ENCODE measurements around the gene SCRN2. TPM values are rescaled to one million over a fixed set of nuclear protein-coding genes. Genes with fewer than 3 reads are reported as not detected.

The SCRN2 gene
- total RNA-seq, 1 donor from 2014 or later, result 24.2 TPM

DNA sequence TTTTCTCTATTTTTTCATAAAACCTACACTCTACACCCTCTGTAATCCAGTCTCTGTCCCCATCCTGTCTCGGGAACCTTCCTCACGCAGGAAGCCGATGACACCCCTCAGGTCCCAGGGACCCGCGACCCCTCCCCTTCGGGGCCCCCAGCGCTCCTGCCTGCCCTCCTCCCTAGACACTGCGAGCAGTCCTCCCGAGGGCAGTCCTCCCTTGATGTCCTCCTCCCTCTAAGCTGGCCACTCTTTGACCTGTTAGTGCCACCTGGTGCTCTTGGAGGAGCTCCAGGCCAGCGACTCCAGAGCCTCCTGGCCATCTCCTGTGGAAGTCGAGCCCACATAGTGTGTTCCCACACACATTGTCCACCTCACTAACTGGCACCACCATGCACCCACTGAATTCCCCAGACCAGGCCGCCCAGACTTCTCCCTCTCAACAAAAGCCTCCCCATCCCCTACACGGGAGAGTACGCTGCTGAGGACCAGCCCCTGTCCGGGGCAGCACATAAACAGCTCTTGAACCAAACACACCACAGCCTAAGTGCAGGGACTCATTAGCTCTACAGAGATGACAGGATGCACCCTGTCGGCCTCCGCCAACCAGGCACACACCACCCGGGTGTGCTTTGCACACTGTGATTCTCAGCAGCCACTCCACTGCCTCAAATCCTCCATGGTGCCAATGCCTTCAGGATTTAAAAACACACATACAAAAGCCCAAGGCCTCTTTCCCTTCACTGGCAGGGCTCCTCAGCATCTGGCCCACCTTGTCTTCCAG, 28.7 kb downstream of the SCRN2 start:
- DNase-seq, result no peak
- no peak for ATAC-seq (ENCODE audit: poor library complexity)
- intact Hi-C loops (cut with DNase I), result no loop called here

- no peak for DNase-seq
- no peak for ATAC-seq (ENCODE audit: poor library complexity)
- intact Hi-C loops (cut with DNase I), result no loop called here
These were observed 29.4 kb downstream of the SCRN2 start for GRCh38 chr17:47811709-47812108.

- no peak for DNase-seq
- ATAC-seq (ENCODE audit: poor library complexity), result no peak
- intact Hi-C loops (cut with DNase I), result no loop called here
These were observed 30.0 kb downstream of the SCRN2 start for GRCh38 chr17:47810901-47811635.

- DNase-seq, result no peak
- peak; percentile 9 for ATAC-seq (ENCODE audit: poor library complexity)
- intact Hi-C loops (cut with DNase I), result no loop called here
These were observed 30.8 kb downstream of the SCRN2 start for GRCh38 chr17:47810200-47810821.

DNA sequence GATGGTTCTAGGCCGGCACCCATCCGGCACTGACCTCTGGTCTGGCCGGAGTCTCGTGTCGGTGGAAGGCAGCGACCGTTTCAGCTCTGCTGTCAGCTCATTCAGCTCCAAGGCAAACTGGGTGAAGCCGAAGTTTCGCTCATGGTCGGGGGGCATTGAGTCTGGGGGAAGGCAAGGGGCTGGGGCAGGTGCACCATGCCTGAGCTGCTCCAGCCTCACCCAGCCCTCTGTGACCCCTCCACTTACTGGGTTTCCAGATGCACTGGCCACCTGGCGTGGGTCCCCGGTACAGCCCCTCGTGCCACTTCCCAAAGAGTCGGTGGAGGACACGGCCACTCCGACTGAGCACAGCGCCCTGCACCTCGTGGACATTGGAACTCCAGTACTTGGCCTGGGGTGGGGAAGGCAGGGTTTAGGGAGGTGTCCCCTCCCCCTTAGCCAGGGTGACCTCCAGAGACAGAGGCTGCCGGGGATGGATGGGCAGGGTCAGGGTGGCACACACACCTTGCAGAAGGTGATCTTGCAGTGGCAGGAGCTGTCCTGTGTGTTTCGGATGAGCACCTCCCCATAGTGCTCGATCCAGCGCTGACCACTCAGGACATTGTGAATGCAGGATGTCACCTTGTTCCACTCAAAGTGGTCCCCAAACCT, 32.1 kb downstream of the SCRN2 start:
- ATAC-seq (ENCODE audit: poor library complexity) (no peak), DNase-seq (no peak)
- intact Hi-C loops (cut with DNase I), result no loop called here

- DNase-seq (no peak), ATAC-seq (ENCODE audit: poor library complexity) (no peak)
- intact Hi-C loops (cut with DNase I), result no loop called here
These were observed 32.8 kb downstream of the SCRN2 start for GRCh38 chr17:47808036-47808829.

GRCh38 chr17:47807421-47807820, 33.7 kb downstream of the SCRN2 start:
- DNase-seq, result no peak
- no peak for ATAC-seq (ENCODE audit: poor library complexity)
- intact Hi-C loops (cut with DNase I), result no loop called here

GRCh38 chr17:47806913-47807255, 34.2 kb downstream of the SCRN2 start:
- intact Hi-C loops (cut with DNase I), result no loop called here
- DNase-seq (no peak), ATAC-seq (ENCODE audit: poor library complexity) (no peak)

DNA sequence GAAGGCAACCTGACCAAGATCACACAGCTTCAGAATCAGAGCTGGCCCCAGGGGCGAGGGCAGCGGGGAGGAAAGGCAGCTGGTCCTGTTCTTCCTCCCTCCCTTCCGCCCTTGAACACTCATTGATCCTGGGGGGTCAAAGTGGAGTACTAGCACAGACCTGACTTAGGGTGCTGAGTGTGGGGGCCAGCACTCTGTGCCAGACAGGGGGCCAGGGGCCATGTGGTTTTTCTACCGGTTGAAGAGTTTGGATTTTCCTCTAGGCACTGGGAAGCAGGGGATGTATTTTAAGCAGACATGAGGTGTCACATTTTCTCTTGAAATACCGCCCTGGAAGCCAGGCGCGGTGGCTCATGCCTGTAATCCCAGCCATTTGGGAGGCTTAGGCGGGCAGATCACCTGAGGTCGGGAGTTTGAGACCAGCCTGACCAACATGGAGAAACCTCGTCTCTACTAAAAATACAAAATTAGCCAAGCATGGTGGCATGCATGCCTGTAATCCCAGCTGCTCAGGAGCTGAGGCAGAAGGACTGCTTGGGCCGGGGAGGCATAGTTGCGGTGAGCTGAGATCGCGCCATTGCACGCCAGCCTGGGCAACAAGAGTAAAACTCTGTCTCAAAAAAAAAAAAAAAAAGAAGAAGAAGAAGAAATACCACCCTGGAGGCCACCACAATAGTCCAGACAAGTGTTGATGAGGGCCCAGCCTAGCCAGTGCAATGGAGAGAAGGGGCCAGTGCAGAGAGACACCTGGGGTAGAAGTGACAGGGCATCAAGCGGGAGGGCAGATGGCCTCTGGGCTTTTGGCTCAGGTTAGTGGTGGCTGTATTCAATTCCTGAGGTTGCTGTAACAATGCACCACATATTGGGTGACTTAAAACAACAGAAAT, 34.8 kb downstream of the SCRN2 start:
- DNase-seq (no peak), ATAC-seq (ENCODE audit: poor library complexity) (no peak)
- intact Hi-C loops (cut with DNase I), result no loop called here

DNA sequence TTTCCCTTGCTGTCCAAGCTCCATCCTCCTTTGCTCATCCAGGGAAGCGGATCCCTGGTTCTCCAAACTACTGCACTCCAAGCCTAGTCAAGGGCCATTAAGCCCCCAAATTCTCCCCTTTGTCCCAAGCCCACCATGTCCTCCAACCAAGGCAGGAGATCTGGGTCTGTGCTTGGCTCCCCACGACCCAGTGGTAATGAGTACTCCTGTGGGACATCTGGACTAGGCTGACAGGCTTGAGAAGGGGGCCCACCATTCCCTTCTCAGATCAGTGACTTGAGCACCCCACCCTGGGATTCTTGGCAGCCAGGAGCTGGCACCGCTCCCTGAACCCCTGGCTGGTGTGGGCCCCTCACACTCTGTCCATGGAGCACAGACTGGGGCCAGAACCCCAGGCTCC, 36.6 kb downstream of the SCRN2 start:
- ATAC-seq (ENCODE audit: poor library complexity), result no peak
- DNase-seq, result no peak
- intact Hi-C loops (cut with DNase I), result no loop called here

GRCh38 chr17:47803751-47804150, 37.3 kb downstream of the SCRN2 start:
- DNase-seq (no peak), ATAC-seq (ENCODE audit: poor library complexity) (no peak)
- intact Hi-C loops (cut with DNase I), result no loop called here

GRCh38 chr17:47803201-47803600, 37.9 kb downstream of the SCRN2 start:
- ATAC-seq (ENCODE audit: poor library complexity) (no peak), DNase-seq (no peak)
- intact Hi-C loops (cut with DNase I), result no loop called here

GRCh38 chr17:47802341-47803022, 38.6 kb downstream of the SCRN2 start:
- peak; percentile 68 for ATAC-seq (ENCODE audit: poor library complexity)
- intact Hi-C loops (cut with DNase I), result no loop called here
- no peak for DNase-seq

GRCh38 chr17:47801906-47802305, 39.2 kb downstream of the SCRN2 start:
- intact Hi-C loops (cut with DNase I), result no loop called here
- DNase-seq (no peak), ATAC-seq (ENCODE audit: poor library complexity) (no peak)

- DNase-seq (no peak), ATAC-seq (ENCODE audit: poor library complexity) (no peak)
- intact Hi-C loops (cut with DNase I), result no loop called here
These were observed 39.8 kb downstream of the SCRN2 start for GRCh38 chr17:47801176-47801765.

- no peak for ATAC-seq (ENCODE audit: poor library complexity)
- DNase-seq, result no peak
- intact Hi-C loops (cut with DNase I), result no loop called here
These were observed 40.4 kb downstream of the SCRN2 start for GRCh38 chr17:47800686-47801085.

DNA sequence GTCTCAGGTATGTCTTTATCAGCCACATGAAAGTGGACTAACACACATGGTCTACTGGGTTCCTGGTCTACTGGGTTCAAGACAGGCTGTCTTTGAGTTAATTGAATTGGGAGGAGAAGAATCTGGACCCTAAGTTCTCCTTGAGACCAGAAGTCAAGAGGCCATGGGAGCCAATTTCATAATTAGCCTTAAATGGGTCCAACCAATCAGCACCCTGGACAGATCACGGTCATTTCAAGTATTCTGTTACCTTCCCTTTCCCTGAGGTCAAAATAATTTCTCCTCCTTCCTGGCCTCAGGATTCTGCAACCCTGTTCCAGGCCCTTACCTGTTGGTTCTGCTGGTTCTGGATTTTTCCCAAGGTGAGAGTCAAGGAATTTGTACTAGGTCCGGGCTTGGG, 43.3 kb downstream of the SCRN2 start:
- intact Hi-C loops (cut with DNase I), result no loop called here
- ATAC-seq (ENCODE audit: poor library complexity) (no peak), DNase-seq (no peak)

Measured in Right ventricle myocardium superior (tissue), 1 donor.